Measurements from ENCODE around the gene SMARCB1. TPM values are rescaled to one million over a fixed set of nuclear protein-coding genes. Genes with fewer than 3 reads are reported as not detected.

Gene SMARCB1
- polyA plus RNA-seq, 1 of the 3 experiments (the other 2 are of a cell fraction) = 215 TPM

- no peak for TF ChIP-seq RCOR1 (IDR thresholded peaks at IDR 0.05; ENCODE audit: low read length)
- no peak for TF ChIP-seq POLR2AphosphoS5 (IDR thresholded peaks at IDR 0.05; ENCODE audit: low read depth, low read length)
- TF ChIP-seq JUND (IDR thresholded peaks at IDR 0.05) = no peak
- no peak for TF ChIP-seq TCF12 (IDR thresholded peaks at IDR 0.05)
- TF ChIP-seq IRF3 (IDR thresholded peaks at IDR 0.05; ENCODE audit: low read depth, low read length) = no peak
Observed at GRCh38 chr22:23745791-23746190, 41.0 kb upstream of the SMARCB1 start (continued).

- WGBS (ENCODE audit: low lambda C conversion rate) = 94% methylated on average over 12 of the region's 12 CpGs
- DNase-seq = no peak
- POLR2A ChIA-PET = interaction anchor here (0.6 to 2.3 kb wide), 2 partner anchors 12 to 16 kb away, joined by 3 to 9 read pairs; no protein-coding TSS in a partner anchor
- peaks cover 0 to 10% of the 10 kb centered on the region in 2 experiments; a peak in 2 of 4 replicates for H3K4me1 ChIP-seq (ENCODE audit: control insufficient read depth in 1 of 2, insufficient read depth in 2 of 2, low read depth in 1 of 2, low read length in 1 of 2)
- no peaks in the 10 kb centered on the region for H3K9me2 ChIP-seq
- H3K79me2 ChIP-seq (ENCODE audit: insufficient read depth) = peaks cover 34% of the 10 kb centered on the region
- peaks cover 0 to 2% of the 10 kb centered on the region in 2 experiments for H3K36me3 ChIP-seq (replicated peaks in 1 of 2; ENCODE audit: control insufficient read depth in 1 of 2, insufficient read depth in 2 of 2, low read length in 1 of 2)
- TF ChIP-seq NFIC (IDR thresholded peaks at IDR 0.05; ENCODE audit: borderline replicate concordance) = no peak
- TF ChIP-seq POLR2AphosphoS5 (IDR thresholded peaks at IDR 0.05; ENCODE audit: low read depth, low read length) = no peak
- no peak for TF ChIP-seq RCOR1 (IDR thresholded peaks at IDR 0.05; ENCODE audit: low read length)
- TF ChIP-seq RAD21 (IDR thresholded peaks at IDR 0.05; ENCODE audit: low read length) = no peak
- no peak for TF ChIP-seq USF1 (IDR thresholded peaks at IDR 0.05; ENCODE audit: borderline replicate concordance, low read depth)
- no peak for TF ChIP-seq GABPA (IDR thresholded peaks at IDR 0.05; ENCODE audit: low read depth)
- TF ChIP-seq GATA2 (CRISPR knock-in tag; IDR thresholded peaks at IDR 0.05) = no peak
- no peak for TF ChIP-seq ELF1 (IDR thresholded peaks at IDR 0.05)
- H4K20me1 ChIP-seq (ENCODE audit: insufficient read depth) = no peaks in the 10 kb centered on the region
- H3K9me3 ChIP-seq = no peaks in the 10 kb centered on the region
- H2AFZ ChIP-seq (ENCODE audit: low read depth) = no peak overlapping the region; the same call in 1 of the 2 replicates
- no peaks in the 10 kb centered on the region for H3F3A ChIP-seq (replicated peaks; ENCODE audit: insufficient read depth)
- H3K4me2 ChIP-seq = peak overlapping the region; percentile 84
- H3K4me3 ChIP-seq (ENCODE audit: low read depth in 2 of 2, low read length in 1 of 2) = peak overlapping the region; percentile 78 to 81
- H3K27ac ChIP-seq (ENCODE audit: low read depth in 2 of 2, low read length in 1 of 2) = no peak overlapping the region
- H3K27me3 ChIP-seq (ENCODE audit: insufficient read depth) = no peaks in the 10 kb centered on the region
- H3K9ac ChIP-seq = no peak overlapping the region
- CTCF ChIA-PET = interaction anchor here (1.2 to 1.6 kb wide), 2 partner anchors 8 to 145 kb away, joined by 3 to 4 read pairs; partner anchors contain the start of gene MIF
Observed at GRCh38 chr22:23749841-23750301, 36.9 kb upstream of the SMARCB1 start.

- no peaks in the 10 kb centered on the region for H3K9me2 ChIP-seq
- H3K36me3 ChIP-seq (replicated peaks in 1 of 2; ENCODE audit: control insufficient read depth in 1 of 2, insufficient read depth in 2 of 2, low read length in 1 of 2) = no peaks in the 10 kb centered on the region
- no peaks in the 10 kb centered on the region for H3K27me3 ChIP-seq (ENCODE audit: insufficient read depth)
- no peaks in the 10 kb centered on the region for H4K20me1 ChIP-seq (ENCODE audit: insufficient read depth)
- WGBS (ENCODE audit: low lambda C conversion rate) = 28% methylated on average over 5 of the region's 5 CpGs
- ChIA-PET POLR2A (interaction anchor here (1.0 to 2.3 kb wide), 2 partner anchors 9 to 13 kb away, joined by 4 to 9 read pairs; no protein-coding TSS in a partner anchor), CTCF (interaction anchor here (1.2 to 1.6 kb wide), 2 partner anchors 9 to 144 kb away, joined by 3 to 4 read pairs; partner anchors contain the start of gene MIF)
- TF ChIP-seq POLR2AphosphoS5 (IDR thresholded peaks at IDR 0.05; ENCODE audit: low read depth, low read length) (no peak), SIN3A (IDR thresholded peaks at IDR 0.05; ENCODE audit: borderline replicate concordance, low read depth, low read length) (no peak), NFIC (IDR thresholded peaks at IDR 0.05; ENCODE audit: borderline replicate concordance) (no peak), RFX5 (IDR thresholded peaks at IDR 0.05; ENCODE audit: low read length) (no peak), FOXM1 (IDR thresholded peaks at IDR 0.05; ENCODE audit: low read depth) (no peak), FOXJ3 (CRISPR knock-in tag; IDR thresholded peaks at IDR 0.05) (no peak), GABPA (IDR thresholded peaks at IDR 0.05; ENCODE audit: low read depth) (no peak)
- H3K4me3 ChIP-seq (ENCODE audit: low read depth in 2 of 2, low read length in 1 of 2) = peak overlapping the region; percentile 78 to 81
- H3K4me2 ChIP-seq = peak overlapping the region; percentile 84
- peak overlapping the region; percentile 93 for H2AFZ ChIP-seq (ENCODE audit: low read depth)
- no peak for DNase-seq
- H3K9me3 ChIP-seq = no peaks in the 10 kb centered on the region
- peak overlapping the region; percentile 83 for H3K9ac ChIP-seq
- H3K27ac ChIP-seq (ENCODE audit: low read depth in 2 of 2, low read length in 1 of 2) = peak overlapping the region; percentile 5 to 40; a peak in 1 of 4 replicates
- peaks cover 34% of the 10 kb centered on the region for H3K79me2 ChIP-seq (ENCODE audit: insufficient read depth)
- H3F3A ChIP-seq (replicated peaks; ENCODE audit: insufficient read depth) = no peaks in the 10 kb centered on the region
- H3K4me1 ChIP-seq (ENCODE audit: control insufficient read depth in 1 of 2, insufficient read depth in 2 of 2, low read depth in 1 of 2, low read length in 1 of 2) = peaks cover 0 to 10% of the 10 kb centered on the region in 2 experiments; a peak in 2 of 4 replicates
Observed at GRCh38 chr22:23750367-23750713, 36.4 kb upstream of the SMARCB1 start.

Data from SK-N-SH (cell line).